Activated naive CD4-positive, alpha-beta T cell (primary cell): ENCODE measurements around the gene CNTN1.
"Not testable (repeated sequence)": the region's sequence is repeated elsewhere in the genome, so short reads cannot be mapped to it uniquely, and the experiment has no call there.

Source experiments
- DNase-seq, 4 experiments: peaks; one replicate each; lab custom pipeline; 2025; lab: John Stamatoyannopoulos, UW

CNTN1 gene

DNA sequence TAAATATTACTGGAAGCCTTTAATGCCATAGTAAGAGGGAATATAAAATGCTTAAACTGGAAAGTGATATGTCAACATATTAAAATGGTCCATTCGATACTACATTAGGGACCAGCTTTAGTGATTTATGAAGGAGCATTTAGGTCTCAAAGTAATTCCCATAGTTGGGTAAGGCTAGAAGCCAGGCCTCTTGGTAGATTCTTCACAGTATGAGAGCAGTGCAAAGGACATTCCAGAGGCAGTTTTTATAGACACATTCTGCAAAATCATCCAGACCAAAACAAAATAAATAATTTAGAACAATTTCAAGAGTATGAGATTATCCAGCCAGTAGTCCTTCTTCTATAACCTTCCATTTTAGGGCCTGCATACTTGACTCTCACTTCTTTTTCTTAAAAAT is 353.3 kb downstream of the CNTN1 start:
- DNase-seq = no peak

- no peak for DNase-seq
Measured at GRCh38 chr12:41049033-41049432, 356.8 kb downstream of the CNTN1 start.

DNA sequence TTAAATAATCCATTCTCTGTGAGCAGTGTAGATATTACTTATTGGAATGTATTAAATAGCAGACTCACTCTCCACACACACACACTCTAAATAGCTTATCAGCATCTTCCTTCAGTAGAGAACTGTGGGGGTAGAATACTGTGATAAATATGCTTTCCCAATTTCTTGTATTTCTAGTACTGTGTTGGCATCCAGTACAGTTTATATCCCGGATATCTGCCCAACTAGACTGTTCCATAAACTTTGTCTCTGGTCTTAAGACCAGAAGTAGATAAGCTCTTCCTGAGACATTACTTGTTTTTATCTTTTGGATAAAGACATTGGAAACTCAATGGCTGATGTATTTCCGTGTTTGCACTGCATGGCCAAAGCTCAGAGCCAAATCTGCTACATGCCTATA is 359.7 kb downstream of the CNTN1 start:
- no peak for DNase-seq

GRCh38 chr12:41052441-41052840 is 360.2 kb downstream of the CNTN1 start:
- DNase-seq = no peak

DNA sequence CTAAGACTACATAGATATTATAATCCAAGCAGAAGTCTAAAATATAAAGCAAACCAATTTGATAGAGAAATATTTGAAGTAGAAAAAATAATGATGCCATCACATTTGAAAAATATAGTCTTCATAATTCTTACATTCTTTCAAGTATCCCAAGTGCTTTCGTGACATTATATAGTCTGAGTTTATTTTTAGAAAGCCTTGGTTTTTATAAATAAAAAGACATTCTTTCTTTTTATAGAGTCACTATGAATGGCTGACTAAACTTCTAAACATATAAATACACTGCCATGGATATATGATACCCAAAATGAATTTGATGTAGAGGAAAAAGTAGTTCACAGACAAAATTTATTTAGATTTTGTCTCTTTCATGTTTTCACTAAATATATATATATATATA is 360.8 kb downstream of the CNTN1 start:
- DNase-seq = no peak

GRCh38 chr12:41055875-41056577 is 363.8 kb downstream of the CNTN1 start:
- DNase-seq = no peak

DNA sequence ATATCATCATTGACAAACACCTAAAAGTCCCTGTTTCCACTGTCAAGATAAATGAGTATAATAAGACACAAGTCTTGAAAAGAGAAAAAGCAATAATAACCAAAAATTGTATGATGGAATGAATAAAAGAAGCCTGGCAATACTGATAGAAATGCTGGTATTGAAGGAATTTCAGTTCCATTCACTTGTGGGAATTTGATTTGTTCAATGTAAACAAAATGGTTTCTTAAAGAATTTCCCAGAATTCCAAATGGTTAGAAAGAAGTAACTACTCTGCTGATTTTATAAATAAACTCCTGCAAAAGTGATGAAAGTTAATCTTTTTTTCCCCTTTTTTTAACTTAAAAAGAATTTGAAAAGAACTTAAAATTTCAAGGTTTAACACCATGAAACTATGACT is 366.0 kb downstream of the CNTN1 start:
- no peak for DNase-seq

DNA sequence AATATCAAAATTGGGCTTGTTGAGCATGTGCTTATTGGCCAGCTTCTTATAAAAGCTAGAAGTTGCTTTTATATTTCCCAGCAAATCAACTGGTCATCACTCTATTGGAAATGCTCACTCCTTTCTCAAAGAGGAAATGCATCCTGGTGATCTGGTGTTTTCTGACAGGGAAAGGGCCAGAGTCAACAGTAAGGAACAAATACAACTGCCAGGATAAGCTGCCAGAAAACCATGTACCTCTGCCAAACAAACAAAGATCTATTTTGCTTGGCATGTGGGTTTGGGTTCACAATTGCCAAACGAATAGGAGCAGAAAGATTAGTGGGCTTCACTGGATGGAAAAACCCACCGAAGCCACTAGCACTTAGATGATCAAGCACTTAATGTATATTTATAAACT is 369.0 kb downstream of the CNTN1 start:
- no peak for DNase-seq

- DNase-seq = no peak
Measured at GRCh38 chr12:41064411-41064810, 372.2 kb downstream of the CNTN1 start.

GRCh38 chr12:41067941-41068645 is 375.9 kb downstream of the CNTN1 start:
- no peak for DNase-seq

DNA sequence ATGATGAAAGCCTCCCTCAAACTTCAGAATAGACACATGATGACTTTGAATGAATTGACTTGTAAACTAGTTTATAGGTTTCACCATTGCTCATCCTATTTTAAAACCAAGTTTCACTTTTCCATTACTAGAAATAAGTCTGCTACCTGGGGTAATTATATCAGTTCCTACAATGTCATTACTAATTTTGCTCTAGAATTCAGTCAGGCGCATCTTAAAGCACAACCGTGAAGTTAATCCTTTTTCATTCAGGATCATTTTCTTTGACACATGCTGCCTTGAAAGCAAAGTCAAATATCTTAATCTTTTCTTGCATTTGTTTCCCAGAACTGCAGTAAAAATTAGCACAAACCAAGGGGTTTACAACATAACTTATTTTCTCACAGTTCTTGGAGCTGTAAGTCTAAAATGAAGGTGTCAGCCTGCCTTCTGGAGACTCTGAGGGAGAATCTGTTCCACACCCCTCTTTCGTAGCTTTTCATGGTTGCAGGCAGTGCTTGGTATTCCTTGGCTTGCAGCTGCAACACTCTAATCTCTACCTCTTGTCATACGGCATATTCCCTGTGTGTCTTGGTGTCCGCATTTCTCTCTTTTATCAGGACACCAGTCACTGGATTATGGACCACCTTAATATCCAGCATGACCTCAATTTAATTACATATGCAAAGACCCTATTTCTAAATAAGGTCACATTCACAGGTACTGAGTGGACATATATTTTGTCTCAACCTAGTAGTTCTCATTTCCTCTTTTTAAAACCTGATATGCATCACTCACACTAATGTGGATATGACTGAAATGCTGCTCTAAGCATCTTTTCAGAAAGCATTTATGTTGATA is 381.6 kb downstream of the CNTN1 start:
- DNase-seq = no peak

- no peak for DNase-seq
Measured at GRCh38 chr12:41074473-41074769, 382.2 kb downstream of the CNTN1 start.

GRCh38 chr12:41076114-41076513 is 383.9 kb downstream of the CNTN1 start:
- no peak for DNase-seq

DNA sequence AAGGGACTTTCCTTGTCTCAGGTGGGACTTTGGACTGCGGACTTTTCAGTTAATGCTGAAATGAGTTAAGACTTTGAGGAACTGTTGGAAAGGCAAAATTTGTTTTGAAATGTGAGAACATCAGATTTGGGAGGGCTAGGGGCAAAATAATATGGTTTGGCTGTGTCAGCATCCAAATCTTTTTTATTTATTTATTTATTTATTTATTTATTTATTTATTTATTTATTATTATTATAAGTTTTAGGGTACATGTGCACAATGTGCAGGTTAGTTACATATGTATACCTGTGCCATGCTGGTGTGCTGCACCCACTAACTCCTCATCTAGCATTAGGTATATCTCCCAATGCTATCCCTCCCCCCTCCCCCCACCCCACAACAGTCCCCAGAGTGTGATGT is 389.0 kb downstream of the CNTN1 start:
- DNase-seq = not testable (repeated sequence)

DNA sequence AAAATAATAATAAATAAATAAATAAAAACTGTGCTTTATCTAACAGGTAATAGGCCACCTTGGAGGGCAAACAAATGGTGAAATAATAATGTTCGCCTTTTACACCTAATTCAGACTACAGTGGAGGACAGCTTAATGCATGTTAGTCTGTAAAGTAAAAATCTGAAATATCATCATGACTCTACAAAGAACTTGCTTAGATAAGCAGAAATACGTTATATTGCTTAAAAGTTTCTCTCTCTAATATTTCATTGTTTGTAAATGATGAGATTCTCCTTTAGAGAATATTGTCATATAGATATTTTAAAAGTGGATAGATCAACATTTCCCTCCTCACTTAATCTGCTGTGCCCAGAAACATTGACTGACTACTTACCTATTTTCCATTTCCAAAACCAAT is 397.2 kb downstream of the CNTN1 start:
- no peak for DNase-seq

- no peak for DNase-seq
Measured at GRCh38 chr12:41092115-41092514, 399.9 kb downstream of the CNTN1 start.

GRCh38 chr12:41096797-41097196 is 404.6 kb downstream of the CNTN1 start:
- no peak for DNase-seq

DNA sequence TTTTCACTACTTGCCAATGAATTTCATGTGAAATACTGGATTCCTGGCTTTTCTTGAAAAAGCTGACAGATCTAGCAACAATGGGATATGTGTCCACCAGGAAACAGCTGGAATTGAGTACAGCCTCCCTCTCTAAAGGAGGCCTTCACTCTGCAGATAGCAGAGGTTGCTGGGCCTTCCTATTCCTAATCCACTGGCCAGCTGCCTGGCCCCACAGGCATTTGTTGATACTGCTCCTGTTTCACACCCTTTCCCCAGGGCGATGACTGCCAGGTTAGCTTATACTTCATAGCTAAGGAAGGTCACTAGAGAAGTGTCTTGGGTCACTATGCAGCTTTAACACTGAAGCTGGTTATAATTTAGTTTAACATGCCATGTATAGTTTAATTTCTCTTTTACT is 408.3 kb downstream of the CNTN1 start:
- no peak for DNase-seq

GRCh38 chr12:41101806-41102205 is 409.6 kb downstream of the CNTN1 start:
- DNase-seq = no peak

GRCh38 chr12:41103614-41104013 is 411.4 kb downstream of the CNTN1 start:
- DNase-seq = no peak

GRCh38 chr12:41106315-41106714 is 414.1 kb downstream of the CNTN1 start:
- DNase-seq = no peak

DNA sequence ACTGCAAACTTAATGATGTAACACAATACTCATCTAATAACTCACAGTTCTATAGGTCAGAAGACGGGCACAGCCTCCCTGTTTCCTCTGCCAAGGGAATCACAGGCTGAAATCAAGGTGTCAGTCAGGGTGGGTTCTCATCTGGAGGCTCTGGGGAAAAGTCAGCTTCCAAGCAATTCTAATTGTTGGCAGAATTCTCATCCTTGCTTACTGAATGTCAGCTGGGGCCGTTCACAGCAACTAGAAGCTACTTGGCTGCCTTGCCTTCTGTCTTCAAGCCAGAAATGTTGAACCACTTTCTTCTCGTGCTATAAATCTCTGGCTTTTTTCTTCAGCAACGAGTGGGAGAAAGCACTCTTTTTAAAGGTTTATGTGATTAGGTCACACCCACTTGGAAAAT is 415.8 kb downstream of the CNTN1 start:
- no peak for DNase-seq

DNA sequence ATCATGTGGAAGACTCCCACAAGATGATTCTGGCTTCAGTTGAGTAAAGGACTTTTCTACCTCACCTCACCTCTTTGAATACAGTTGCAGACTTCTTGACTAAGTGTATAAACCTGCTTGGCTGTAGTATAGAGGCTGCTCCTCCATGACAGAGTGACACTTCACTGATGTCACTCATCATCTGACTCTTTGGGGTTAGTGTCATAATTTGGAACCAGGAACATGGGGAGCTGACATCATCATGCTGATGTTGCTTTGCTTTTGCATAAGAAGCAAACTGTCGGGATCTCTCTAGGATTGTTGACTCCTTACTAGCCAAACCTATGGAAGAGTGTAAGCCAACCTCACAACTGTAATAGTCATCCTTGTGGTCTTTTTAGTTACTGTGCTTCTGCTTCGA is 420.7 kb downstream of the CNTN1 start:
- no peak for DNase-seq
